Left forelimb (tissue), 1 donor: Measurements from ENCODE around the gene GRAP.

Source experiments
- DNase-seq: peaks from one replicate; pipeline ENCODE4 v3.0.0-alpha.2; 2018; ENCODE audit warnings: low spot score

Gene GRAP

DNA sequence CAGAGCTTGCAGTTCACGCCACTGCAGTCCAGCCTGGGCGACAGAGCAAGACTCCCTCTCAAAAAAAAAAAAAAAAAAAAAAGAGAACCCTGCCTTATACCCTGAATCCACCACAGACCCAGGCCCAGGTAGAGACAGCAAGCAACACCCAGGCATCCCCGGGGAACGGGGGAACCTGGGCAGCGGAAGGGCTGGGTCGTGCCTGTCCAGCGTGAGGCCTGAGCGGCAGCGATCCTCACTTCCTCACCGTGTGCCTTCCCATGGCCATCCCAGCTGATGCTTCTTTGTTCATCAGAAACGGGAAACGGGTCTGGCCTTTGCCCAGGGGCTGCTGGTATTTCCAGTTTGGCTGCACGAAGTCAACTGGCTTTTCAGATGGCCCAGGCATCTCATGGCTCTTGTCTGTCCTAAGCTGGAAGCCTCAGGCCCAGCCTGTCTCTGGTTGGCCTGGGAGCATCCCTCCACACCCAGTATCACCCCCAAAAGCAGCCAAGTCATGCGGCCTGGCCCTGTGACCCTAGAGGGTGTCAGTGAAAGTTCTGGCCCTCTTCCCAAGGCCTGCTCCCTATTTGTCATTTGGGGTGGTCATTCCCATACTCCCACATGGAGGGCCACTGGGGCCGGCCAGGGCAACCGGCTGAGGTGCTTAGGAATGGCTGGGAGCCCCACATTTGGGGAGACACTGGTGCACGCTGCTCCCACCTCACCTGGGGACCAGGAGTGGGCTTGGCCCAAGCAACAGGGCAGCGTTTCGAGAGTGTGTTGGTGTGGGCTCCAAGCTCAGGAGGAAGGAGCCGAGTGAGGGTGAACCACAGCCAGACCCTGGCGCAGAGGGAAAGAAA is 62.3 kb downstream of the GRAP start:
- DNase-seq: no peak

DNA sequence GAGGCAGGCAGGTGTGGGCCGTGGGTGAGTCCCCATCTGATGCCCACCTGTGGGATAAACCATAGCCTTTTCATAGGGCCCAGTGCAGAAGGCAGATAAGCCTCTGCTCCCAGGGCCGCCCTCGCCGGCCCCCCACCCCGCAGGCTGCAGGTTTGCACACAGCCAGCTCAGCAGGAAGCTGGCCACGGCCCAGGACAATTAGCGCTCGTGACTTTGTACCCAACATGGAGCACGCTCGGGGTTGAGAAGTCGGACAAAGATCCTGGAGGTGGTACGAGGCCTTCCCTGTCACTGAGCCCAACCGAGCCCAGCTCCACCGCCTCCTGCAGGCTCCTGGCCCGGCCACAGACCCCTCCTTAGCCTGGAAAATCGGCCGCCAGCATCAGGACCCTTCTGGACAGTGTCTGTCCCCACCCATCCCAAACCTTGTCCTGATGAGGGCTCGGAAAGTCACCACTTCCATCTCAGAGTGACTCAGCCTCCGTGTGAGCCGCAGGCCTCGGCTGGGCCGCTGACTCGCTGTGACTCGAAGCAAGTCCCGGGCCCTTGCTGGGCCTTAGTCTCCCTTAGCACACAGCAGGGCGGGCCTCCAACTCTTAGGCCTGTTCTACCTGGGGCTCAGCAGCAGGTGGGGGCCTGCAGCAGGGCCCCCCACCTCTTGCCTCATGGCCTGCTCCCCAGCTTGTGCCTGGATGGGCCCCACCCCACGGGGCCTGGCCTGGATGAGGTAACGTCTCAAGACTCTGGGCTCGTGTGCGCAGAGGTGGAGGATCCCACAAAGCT is 64.9 kb downstream of the GRAP start:
- no peak for DNase-seq

DNA sequence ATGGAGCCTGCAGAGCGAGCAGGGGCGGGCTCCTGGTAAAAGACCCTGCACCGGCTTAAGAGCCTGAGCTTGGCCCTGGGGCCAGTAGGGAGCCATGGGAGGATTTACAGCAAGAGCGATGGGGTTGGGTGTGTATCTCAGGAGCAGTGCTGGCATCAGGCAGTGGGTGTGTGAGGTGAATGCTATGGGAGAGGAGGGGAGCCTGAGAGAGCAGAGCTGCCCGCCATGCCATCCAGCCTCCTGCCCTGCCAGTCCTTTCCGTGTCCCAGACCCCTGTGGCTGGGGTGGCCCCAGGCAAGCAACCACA is 65.5 kb downstream of the GRAP start:
- DNase-seq: no peak

DNA sequence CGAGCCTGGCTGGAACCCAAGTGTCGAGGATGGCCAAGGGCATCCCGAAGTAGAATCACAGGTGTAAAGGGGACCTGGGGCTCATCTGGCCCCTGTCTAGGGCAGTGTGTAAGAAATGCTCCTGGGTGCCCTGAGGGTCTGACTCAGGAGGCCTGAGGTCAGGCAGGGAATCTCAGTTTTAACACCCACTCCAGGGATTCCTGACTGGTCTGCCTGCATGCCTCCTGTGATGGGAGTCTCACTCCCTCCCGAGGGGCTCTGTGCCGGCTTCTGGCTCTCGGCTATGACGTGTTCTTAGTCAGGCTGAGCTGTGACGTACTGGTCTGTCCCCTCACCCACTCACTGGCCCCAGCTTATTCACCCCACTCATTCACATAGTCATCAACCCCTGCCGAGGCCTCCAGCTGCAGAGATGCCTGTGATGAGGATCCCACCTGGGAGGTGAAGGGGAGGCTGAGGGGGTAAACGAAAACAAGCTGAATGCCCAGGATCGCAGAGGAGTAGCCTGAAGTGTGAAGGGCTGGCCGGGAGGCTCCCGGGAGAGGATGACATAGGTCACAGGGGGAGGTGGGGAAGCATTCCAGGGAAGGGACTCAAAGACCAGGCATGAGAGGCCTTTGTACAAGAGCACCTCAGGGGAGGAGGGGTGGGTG is 65.9 kb downstream of the GRAP start:
- no peak for DNase-seq

DNA sequence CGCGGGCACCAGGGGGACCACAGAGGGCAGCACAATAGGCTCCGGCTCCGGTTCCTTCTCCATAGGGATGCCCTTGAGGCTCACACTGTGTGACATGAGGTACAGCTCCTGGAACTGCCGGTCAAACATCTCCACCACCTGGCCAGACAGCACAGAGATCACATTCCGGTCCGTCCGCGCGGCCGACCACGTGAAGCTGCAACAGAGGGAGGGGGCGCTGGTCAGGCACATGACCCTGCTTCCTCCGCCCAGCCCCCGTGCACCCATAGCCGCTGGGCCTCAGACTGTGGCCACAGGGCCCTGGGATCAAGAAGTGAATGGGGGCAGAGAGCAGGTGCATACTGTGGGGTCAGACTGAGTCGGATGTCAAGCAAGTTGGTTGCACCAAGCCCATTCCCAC is 68.1 kb downstream of the GRAP start:
- DNase-seq: no peak

DNA sequence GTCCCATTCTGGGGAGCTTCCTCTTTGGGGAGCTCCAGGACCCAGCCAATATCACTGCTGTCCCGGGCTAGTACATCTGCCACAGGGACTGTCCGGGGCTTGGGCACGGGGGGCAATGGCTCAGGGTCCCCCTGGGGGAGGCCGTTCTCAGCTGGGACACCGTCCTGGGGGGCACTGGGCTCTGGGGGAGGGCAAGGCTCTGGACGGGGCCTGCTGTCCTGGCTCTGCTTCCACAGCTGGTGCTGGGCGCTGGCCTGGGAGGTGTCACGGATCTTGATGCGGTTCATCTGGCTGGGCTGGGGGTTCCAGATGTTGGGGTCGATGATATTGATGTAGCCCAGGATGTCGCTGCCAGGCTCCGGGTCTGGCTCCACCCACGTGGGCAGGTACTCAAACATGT is 68.7 kb downstream of the GRAP start:
- DNase-seq: no peak

DNA sequence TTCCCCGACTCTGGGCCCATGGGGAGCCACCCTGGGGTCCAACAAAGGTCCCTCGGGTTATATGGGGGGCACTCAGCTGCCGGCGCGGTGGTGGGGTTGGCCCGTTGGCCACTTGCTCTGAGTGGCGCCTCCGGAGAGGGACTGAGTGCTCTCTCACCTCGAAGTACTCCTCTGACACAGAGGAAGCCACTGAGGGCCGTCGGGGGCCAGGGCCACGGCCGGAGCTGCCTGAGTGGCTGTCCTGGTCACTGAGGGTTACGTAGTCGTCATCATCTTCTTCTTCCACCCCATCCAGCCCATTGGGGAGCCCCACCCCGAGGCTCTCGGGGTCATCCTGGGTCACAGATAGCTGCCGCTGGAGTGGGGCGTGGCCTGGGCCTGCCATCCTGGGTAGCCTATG is 69.1 kb downstream of the GRAP start:
- no peak for DNase-seq

DNA sequence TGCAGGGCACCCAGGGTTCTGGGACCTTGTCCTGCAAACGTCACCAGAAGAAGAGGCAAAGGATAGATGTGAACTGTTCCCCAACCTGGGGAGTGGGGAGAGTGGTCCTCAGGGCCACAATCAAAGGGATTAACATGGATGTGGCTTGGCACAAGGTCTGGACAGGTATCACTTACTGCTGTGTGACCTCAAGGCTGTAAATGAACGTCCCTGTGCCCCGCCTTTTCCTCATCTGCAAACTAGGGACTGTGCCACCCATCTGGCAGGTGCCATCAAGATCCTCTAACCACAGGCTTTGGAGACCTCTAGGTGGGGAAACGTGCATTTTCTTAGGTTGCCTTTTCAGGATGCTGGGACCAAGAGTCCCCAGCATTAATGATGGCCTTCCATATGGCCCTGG is 69.7 kb downstream of the GRAP start:
- DNase-seq: no peak

DNA sequence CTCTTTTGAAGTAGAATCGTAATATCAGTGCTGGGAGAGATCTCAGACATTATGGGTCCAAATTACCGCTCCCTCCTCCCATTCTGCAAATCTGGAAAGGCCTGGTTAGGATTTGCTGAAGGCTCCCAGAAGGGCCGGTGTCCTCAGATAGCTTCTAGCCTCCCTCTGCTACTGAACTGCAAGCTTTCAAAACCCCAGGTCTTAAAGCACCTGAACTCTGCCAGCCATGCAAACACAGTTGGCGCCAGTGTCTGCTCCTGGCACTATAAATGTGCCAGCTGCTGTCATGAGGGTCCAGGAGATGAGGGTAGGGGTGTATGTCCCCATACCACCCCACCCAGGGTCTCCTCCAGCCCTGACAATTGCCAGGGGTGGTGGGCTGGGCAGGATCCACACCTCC is 70.6 kb downstream of the GRAP start:
- no peak for DNase-seq

DNA sequence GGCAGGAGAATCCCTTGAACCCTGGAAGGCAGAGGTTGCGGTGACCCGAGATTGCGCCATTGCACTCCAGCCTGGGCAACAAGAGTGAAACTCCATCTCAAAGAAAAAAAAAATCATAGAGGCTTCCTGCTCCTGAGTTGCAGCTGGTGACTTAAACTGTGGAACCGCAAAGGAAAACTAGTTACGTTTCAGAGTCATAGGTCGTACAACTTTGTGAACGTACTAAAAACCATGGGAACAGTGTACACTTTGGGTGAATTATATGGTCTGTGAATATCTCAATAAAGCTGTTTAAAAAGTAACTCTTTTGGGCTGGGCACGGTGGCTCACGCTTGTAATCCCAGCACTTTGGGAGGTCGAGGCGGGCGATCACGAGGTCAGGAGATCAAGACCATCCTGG is 71.2 kb downstream of the GRAP start:
- DNase-seq: no peak

DNA sequence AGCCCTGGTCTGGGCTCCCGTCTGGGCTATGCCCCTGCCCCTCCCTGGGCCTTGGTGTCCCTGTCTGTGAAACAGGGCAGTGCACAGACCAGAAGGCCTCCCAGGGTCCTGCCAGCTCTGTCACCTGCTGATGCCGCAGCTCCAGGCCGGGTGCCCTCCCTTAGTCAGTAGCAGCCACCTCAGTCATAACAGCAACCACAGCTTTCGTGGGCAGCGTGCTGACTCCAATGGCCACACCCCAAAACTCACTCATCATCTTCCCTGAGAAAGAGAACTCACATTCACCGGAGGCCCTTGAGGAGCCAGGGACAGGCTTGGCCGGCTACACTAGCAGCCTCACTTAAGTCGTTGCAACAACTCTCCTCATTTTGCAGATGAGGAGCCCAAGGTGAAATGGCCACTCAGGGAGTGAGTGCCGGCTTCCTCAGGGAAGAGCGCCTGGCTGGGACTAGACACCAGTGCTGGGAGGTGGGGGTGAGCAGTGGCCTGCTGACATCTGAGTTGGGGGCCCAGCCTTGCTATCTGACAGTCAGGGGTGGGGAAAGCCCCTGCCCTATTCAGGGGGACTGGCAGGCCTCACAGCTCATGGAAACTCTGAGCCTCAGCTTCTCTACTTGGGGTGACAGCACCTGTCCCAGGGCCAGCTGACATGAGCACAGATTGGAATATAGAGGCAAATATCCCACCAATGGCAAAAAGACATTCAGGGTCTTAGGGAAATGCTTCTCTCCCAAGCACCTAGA is 72.2 kb downstream of the GRAP start:
- no peak for DNase-seq

DNA sequence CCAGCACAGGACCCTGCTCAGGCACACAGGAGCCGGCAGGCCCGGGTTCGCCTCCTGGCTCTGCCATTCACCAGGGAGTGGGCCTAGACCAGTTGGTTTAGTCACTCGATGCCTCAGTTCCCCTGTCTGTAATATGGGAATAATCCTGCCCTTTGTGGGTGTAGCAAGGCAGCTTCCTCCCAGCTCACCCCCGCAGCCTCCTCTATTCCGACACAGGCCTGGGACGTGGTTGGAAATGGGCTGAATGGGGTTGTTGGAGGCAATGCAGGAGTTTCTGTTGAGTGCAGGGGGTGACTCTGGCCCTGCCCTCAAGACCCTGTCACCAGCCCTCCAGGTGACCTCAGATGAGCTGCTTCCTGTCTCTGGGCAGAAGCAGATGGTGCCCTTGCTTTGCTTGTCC is 75.0 kb downstream of the GRAP start:
- no peak for DNase-seq
